GM19099 (cell line): ENCODE data around the gene GRIN2A.

Experiments used
- POLR2A ChIP-seq: IDR thresholded peaks from 3 replicates; pipeline ENCODE4 v1.6.1; 2011; ENCODE audit warnings: low read depth; ENCODE audit not compliant: insufficient read length; ENCODE audit errors: extremely low read depth

GRIN2A gene

GRCh38 chr16:10090816-10091215 lies 91.4 kb downstream of the GRIN2A start:
- TF ChIP-seq POLR2A = no peak

- no peak for TF ChIP-seq POLR2A
These were observed 93.8 kb downstream of the GRIN2A start for GRCh38 chr16:10088380-10088793.

- no peak for TF ChIP-seq POLR2A
These were observed 95.1 kb downstream of the GRIN2A start for GRCh38 chr16:10087151-10087550.

- TF ChIP-seq POLR2A = no peak
These were observed 95.6 kb downstream of the GRIN2A start for GRCh38 chr16:10086620-10087019.

GRCh38 chr16:10085078-10085798 lies 97.0 kb downstream of the GRIN2A start:
- TF ChIP-seq POLR2A = no peak

- no peak for TF ChIP-seq POLR2A
These were observed 98.9 kb downstream of the GRIN2A start for GRCh38 chr16:10083301-10083700.

GRCh38 chr16:10081201-10081940 lies 100.9 kb downstream of the GRIN2A start:
- no peak for TF ChIP-seq POLR2A

GRCh38 chr16:10080051-10080772 lies 102.0 kb downstream of the GRIN2A start:
- TF ChIP-seq POLR2A = no peak

GRCh38 chr16:10078541-10078949 lies 103.7 kb downstream of the GRIN2A start:
- TF ChIP-seq POLR2A = no peak

- TF ChIP-seq POLR2A = no peak
These were observed 104.4 kb downstream of the GRIN2A start for GRCh38 chr16:10077861-10078260.

- no peak for TF ChIP-seq POLR2A
These were observed 106.2 kb downstream of the GRIN2A start for GRCh38 chr16:10076037-10076436.

GRCh38 chr16:10070591-10070990 lies 111.6 kb downstream of the GRIN2A start:
- no peak for TF ChIP-seq POLR2A

- TF ChIP-seq POLR2A = no peak
These were observed 112.9 kb downstream of the GRIN2A start for GRCh38 chr16:10069374-10069773.

- TF ChIP-seq POLR2A = no peak
These were observed 114.4 kb downstream of the GRIN2A start for GRCh38 chr16:10067835-10068234.

GRCh38 chr16:10067406-10067805 lies 114.8 kb downstream of the GRIN2A start:
- TF ChIP-seq POLR2A = no peak

- TF ChIP-seq POLR2A = no peak
These were observed 117.2 kb downstream of the GRIN2A start for GRCh38 chr16:10065019-10065418.

GRCh38 chr16:10048850-10049249 lies 133.4 kb downstream of the GRIN2A start:
- TF ChIP-seq POLR2A = no peak

GRCh38 chr16:10045947-10046346 lies 136.3 kb downstream of the GRIN2A start:
- TF ChIP-seq POLR2A = no peak
